Breast epithelium (tissue), 3 donors: Measurements from ENCODE around the gene BDKRB1.

ENCODE experiments used
- POLR2A ChIP-seq: fragments of 450-650 bp; IDR thresholded peaks from one replicate; pipeline ENCODE4 v1.6.1; 2016; ENCODE audit warnings: antibody characterized with exemption, mild to moderate bottlenecking, moderate library complexity
- POLR2AphosphoS5 ChIP-seq, 3 donors: sonication (generic); formaldehyde crosslinking; IDR thresholded peaks; one replicate each; pipeline ENCODE4 v1.6.1; 2017; ENCODE audit warnings: antibody characterized with exemption in 3 of 3
- TF ChIP-seq, protein P1 (sequence below), 3 donors: fragments of 450-650 bp; IDR thresholded peaks; one replicate each; pipeline ENCODE4 v1.5.1; 2016 to 2017; ENCODE audit warnings: antibody characterized with exemption in 3 of 3, mild to moderate bottlenecking in 3 of 3, moderate library complexity in 3 of 3

DNA sequence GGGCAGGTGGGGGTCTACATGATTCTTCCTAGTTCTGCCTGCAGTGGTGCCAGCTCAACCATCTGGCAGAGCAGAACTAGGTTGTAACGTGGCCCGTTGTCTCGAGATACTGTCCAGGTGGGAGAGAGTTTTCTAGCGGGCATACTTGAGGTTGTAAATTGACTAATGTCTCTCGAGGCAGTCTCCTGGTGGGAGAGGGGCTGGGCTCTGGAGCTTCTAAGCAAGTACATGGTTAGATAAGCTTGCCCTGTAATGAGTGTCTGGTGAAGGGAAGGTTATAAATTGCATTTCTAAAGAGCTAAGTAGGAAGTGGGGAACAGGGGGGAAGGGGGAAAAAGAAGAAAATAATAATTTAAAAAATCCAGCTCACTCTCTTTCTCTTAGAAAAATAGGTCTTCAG is 18.1 kb downstream of the BDKRB1 start:
- TF ChIP-seq, protein P1, sequence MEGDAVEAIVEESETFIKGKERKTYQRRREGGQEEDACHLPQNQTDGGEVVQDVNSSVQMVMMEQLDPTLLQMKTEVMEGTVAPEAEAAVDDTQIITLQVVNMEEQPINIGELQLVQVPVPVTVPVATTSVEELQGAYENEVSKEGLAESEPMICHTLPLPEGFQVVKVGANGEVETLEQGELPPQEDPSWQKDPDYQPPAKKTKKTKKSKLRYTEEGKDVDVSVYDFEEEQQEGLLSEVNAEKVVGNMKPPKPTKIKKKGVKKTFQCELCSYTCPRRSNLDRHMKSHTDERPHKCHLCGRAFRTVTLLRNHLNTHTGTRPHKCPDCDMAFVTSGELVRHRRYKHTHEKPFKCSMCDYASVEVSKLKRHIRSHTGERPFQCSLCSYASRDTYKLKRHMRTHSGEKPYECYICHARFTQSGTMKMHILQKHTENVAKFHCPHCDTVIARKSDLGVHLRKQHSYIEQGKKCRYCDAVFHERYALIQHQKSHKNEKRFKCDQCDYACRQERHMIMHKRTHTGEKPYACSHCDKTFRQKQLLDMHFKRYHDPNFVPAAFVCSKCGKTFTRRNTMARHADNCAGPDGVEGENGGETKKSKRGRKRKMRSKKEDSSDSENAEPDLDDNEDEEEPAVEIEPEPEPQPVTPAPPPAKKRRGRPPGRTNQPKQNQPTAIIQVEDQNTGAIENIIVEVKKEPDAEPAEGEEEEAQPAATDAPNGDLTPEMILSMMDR (IDR thresholded peaks at IDR 0.05) = no peak
- TF ChIP-seq POLR2A = no peak
- no peak for TF ChIP-seq POLR2AphosphoS5 (IDR thresholded peaks at IDR 0.05)
